ENCODE results near the gene SLC16A12.

The SLC16A12 gene

DNA sequence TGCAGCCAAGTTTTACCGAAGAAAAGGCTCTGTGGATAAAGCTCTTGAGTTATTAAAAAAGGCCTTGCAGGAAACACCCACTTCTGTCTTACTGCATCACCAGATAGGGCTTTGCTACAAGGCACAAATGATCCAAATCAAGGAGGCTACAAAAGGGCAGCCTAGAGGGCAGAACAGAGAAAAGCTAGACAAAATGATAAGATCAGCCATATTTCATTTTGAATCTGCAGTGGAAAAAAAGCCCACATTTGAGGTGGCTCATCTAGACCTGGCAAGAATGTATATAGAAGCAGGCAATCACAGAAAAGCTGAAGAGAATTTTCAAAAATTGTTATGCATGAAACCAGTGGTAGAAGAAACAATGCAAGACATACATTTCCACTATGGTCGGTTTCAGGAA, 132.4 kb downstream of the SLC16A12 start:
- TF ChIP-seq, protein P1, sequence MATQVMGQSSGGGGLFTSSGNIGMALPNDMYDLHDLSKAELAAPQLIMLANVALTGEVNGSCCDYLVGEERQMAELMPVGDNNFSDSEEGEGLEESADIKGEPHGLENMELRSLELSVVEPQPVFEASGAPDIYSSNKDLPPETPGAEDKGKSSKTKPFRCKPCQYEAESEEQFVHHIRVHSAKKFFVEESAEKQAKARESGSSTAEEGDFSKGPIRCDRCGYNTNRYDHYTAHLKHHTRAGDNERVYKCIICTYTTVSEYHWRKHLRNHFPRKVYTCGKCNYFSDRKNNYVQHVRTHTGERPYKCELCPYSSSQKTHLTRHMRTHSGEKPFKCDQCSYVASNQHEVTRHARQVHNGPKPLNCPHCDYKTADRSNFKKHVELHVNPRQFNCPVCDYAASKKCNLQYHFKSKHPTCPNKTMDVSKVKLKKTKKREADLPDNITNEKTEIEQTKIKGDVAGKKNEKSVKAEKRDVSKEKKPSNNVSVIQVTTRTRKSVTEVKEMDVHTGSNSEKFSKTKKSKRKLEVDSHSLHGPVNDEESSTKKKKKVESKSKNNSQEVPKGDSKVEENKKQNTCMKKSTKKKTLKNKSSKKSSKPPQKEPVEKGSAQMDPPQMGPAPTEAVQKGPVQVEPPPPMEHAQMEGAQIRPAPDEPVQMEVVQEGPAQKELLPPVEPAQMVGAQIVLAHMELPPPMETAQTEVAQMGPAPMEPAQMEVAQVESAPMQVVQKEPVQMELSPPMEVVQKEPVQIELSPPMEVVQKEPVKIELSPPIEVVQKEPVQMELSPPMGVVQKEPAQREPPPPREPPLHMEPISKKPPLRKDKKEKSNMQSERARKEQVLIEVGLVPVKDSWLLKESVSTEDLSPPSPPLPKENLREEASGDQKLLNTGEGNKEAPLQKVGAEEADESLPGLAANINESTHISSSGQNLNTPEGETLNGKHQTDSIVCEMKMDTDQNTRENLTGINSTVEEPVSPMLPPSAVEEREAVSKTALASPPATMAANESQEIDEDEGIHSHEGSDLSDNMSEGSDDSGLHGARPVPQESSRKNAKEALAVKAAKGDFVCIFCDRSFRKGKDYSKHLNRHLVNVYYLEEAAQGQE (IDR thresholded peaks at IDR 0.05; ENCODE audit: insufficient read depth in 1 of 2, low read depth in 2 of 2, low read length in 2 of 2): no peak
- TF ChIP-seq FOXP2 (optimal IDR thresholded peaks at IDR 0.05; ENCODE audit: borderline replicate concordance, extremely low read depth, extremely low read length, insufficient read depth): no peak
- TF ChIP-seq POLR2AphosphoS5 (IDR thresholded peaks at IDR 0.05; ENCODE audit: low read depth, low read length): no peak
- no peak for TF ChIP-seq TAF1 (IDR thresholded peaks at IDR 0.05; ENCODE audit: borderline replicate concordance, insufficient read depth, low read length)

DNA sequence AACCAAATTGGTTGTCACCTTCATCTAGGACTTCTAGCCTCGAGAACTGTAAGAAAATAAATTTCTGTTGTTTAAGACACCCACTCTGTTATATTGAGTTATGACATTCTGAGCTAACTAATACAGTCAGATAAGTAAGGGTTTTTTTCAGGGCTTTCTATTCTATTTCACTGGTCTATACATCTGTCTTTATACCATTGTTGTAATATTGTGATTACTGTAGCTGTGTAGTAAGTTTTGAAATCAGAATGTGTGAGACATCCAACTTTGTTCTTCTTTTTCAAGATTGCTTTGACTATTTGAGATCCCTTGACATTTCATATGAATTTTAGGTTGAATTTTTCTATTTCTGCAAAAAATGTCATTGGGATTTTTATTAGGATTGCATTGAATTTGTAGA, 135.4 kb downstream of the SLC16A12 start:
- TF ChIP-seq FOXP2 (optimal IDR thresholded peaks at IDR 0.05; ENCODE audit: borderline replicate concordance, extremely low read depth, extremely low read length, insufficient read depth) (no peak), POLR2AphosphoS5 (IDR thresholded peaks at IDR 0.05; ENCODE audit: low read depth, low read length) (no peak), SIN3A (IDR thresholded peaks at IDR 0.05; ENCODE audit: borderline replicate concordance, insufficient read depth, low read length) (no peak), TAF1 (IDR thresholded peaks at IDR 0.05; ENCODE audit: borderline replicate concordance, insufficient read depth, low read length) (no peak)
- TF ChIP-seq, protein P1 (IDR thresholded peaks at IDR 0.05; ENCODE audit: insufficient read depth in 1 of 2, low read depth in 2 of 2, low read length in 2 of 2): no peak

DNA sequence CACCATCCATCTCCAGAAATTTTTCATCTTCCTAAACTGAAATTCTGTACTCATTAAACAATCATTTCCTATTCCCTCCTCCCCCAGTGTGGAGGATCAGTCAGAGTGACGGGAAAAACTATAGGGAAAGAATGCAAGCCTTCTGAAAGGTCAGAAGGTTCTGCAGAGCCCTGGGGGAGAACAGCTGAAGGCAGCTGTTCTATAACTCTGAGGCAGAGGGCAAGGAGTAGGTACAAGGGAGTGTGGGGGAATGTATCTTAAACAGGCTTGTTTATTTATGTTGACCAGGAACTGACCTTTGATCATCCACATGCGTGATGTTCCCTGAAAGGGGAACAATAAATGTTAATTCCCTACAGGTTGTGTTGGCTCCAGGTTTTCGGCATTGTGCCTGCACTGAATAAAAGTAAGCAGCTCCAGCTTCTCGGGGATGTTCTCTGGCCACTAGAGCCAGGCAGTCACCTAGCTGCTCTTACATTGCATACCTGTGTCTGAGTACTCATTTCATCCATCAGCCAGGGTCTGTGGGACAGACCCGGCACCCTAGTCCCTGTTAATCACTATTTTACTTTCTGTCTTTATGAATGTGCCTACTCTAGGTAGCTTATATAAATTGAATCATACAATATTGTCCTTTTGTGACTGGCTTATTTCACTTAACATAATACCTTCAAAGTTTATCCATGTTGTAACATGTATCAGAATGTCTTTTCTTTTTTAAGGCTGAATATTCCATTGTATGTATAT, 137.2 kb downstream of the SLC16A12 start:
- TF ChIP-seq POLR2AphosphoS5 (IDR thresholded peaks at IDR 0.05; ENCODE audit: low read depth, low read length) (no peak), TAF1 (IDR thresholded peaks at IDR 0.05; ENCODE audit: borderline replicate concordance, insufficient read depth, low read length) (no peak), SIN3A (IDR thresholded peaks at IDR 0.05; ENCODE audit: borderline replicate concordance, insufficient read depth, low read length) (no peak), FOXP2 (optimal IDR thresholded peaks at IDR 0.05; ENCODE audit: borderline replicate concordance, extremely low read depth, extremely low read length, insufficient read depth) (no peak)
- TF ChIP-seq, protein P1 (IDR thresholded peaks at IDR 0.05; ENCODE audit: insufficient read depth in 1 of 2, low read depth in 2 of 2, low read length in 2 of 2): no peak

DNA sequence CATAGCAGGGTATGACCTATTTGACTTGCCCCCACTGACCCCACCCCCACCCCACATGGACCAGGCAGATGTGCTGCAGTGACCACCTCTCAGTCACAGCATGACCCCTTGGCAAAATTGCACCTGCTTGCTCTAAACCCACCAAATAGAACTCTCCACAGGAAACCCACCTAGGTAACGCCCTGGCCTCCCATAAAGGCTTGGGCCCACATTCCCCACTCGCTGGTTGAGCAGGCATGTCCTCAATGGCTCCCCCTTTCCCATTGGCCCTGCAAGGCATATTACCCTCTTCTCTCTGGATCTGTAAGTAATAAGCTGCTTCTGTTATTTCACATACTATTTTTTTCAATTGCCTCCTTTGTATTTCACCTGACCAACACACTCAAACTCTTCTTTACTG, 140.3 kb downstream of the SLC16A12 start:
- TF ChIP-seq TAF1 (IDR thresholded peaks at IDR 0.05; ENCODE audit: borderline replicate concordance, insufficient read depth, low read length): no peak
- TF ChIP-seq, protein P1 (IDR thresholded peaks at IDR 0.05; ENCODE audit: insufficient read depth in 1 of 2, low read depth in 2 of 2, low read length in 2 of 2): no peak

DNA sequence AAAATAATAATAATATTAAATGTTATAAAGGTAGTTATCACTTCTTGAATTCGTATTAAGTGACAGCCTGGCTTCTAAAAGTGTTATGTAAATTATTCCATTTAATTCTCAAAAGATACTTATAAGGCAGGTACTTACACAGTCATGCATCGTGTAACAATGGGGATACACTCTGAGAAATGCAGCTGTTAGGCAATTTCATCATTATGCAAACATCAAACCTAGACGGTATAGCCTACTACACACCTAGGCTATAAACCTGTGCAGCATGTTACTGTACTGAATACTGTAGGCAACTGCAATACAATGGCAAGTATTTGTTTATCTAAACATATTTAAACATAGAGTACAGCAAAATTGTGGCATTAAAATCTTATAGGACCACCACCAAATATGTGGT, 141.5 kb downstream of the SLC16A12 start:
- no peak for TF ChIP-seq TAF1 (IDR thresholded peaks at IDR 0.05; ENCODE audit: borderline replicate concordance, insufficient read depth, low read length)
- TF ChIP-seq POLR2AphosphoS5 (IDR thresholded peaks at IDR 0.05; ENCODE audit: low read depth, low read length): no peak
- TF ChIP-seq, protein P1 (IDR thresholded peaks at IDR 0.05; ENCODE audit: insufficient read depth in 1 of 2, low read depth in 2 of 2, low read length in 2 of 2): no peak
- TF ChIP-seq FOXP2 (optimal IDR thresholded peaks at IDR 0.05; ENCODE audit: borderline replicate concordance, extremely low read depth, extremely low read length, insufficient read depth): no peak
- no peak for TF ChIP-seq SIN3A (IDR thresholded peaks at IDR 0.05; ENCODE audit: borderline replicate concordance, insufficient read depth, low read length)

All from PFSK-1 (cell line).